Activated CD4-positive, alpha-beta T cell treated with anti-CD3 and anti-CD28 coated beads for 48 hours (primary cell): Measurements from ENCODE around the gene NAA15.
"Not testable (repeated sequence)": the region's sequence is repeated elsewhere in the genome, so short reads cannot be mapped to it uniquely, and the experiment has no call there.

Source experiments
- DNase-seq: peaks from one replicate; pipeline ENCODE4 v3.0.0-alpha.2; 2020

NAA15 gene

GRCh38 chr4:139368998-139369397, 67.7 kb downstream of the NAA15 start:
- no peak for DNase-seq

- DNase-seq = no peak
These were observed 72.9 kb downstream of the NAA15 start for GRCh38 chr4:139374251-139374650.

- no peak for DNase-seq
These were observed 85.1 kb downstream of the NAA15 start for GRCh38 chr4:139386421-139386820.

GRCh38 chr4:139389102-139389501, 87.8 kb downstream of the NAA15 start:
- DNase-seq = no peak

- no peak for DNase-seq
These were observed 88.7 kb downstream of the NAA15 start for GRCh38 chr4:139389991-139390390.

- no peak for DNase-seq
These were observed 90.4 kb downstream of the NAA15 start for GRCh38 chr4:139391731-139392130.

- DNase-seq = no peak
These were observed 91.5 kb downstream of the NAA15 start for GRCh38 chr4:139392797-139393196.

GRCh38 chr4:139401368-139401767, 100.1 kb downstream of the NAA15 start:
- no peak for DNase-seq

- DNase-seq = no peak
These were observed 101.1 kb downstream of the NAA15 start for GRCh38 chr4:139402436-139402835.

GRCh38 chr4:139403462-139403861, 102.2 kb downstream of the NAA15 start:
- DNase-seq = no peak

GRCh38 chr4:139410312-139410711, 109.0 kb downstream of the NAA15 start:
- DNase-seq = no peak

- DNase-seq = not testable (repeated sequence)
These were observed 113.4 kb downstream of the NAA15 start for GRCh38 chr4:139414671-139415210.

GRCh38 chr4:139416073-139416673, 114.9 kb downstream of the NAA15 start:
- no peak for DNase-seq

GRCh38 chr4:139419388-139419914, 118.1 kb downstream of the NAA15 start:
- no peak for DNase-seq

GRCh38 chr4:139420652-139421051, 119.3 kb downstream of the NAA15 start:
- DNase-seq = no peak

GRCh38 chr4:139436122-139436521, 134.8 kb downstream of the NAA15 start:
- no peak for DNase-seq

GRCh38 chr4:139438141-139438540, 136.8 kb downstream of the NAA15 start:
- DNase-seq = no peak

GRCh38 chr4:139441029-139441428, 139.7 kb downstream of the NAA15 start:
- DNase-seq = no peak

GRCh38 chr4:139443661-139444060, 142.4 kb downstream of the NAA15 start:
- no peak for DNase-seq

- DNase-seq = not testable (repeated sequence)
These were observed 143.6 kb downstream of the NAA15 start for GRCh38 chr4:139444881-139445280.

GRCh38 chr4:139447078-139447477, 145.8 kb downstream of the NAA15 start:
- DNase-seq = not testable (repeated sequence)

GRCh38 chr4:139450586-139450985, 149.3 kb downstream of the NAA15 start:
- DNase-seq = no peak

GRCh38 chr4:139451997-139452396, 150.7 kb downstream of the NAA15 start:
- no peak for DNase-seq

GRCh38 chr4:139453041-139453370, 151.7 kb downstream of the NAA15 start:
- DNase-seq = peak; percentile 80
